ENCODE results near the gene CRB1.

The CRB1 gene

GRCh38 chr1:197234581-197234980, 33.5 kb upstream of the CRB1 start:
- Mint-ChIP-seq H3K9me3 (no peaks in the 10 kb centered on the region), H3K27me3 (ENCODE audit: low read depth) (no peaks in the 10 kb centered on the region), H3K4me3 (no peak overlapping the region), H3K4me1 (no peaks in the 10 kb centered on the region), H3K27ac (no peak overlapping the region), H3K36me3 (ENCODE audit: low read depth) (no peaks in the 10 kb centered on the region)
- TF ChIP-seq, protein P1, sequence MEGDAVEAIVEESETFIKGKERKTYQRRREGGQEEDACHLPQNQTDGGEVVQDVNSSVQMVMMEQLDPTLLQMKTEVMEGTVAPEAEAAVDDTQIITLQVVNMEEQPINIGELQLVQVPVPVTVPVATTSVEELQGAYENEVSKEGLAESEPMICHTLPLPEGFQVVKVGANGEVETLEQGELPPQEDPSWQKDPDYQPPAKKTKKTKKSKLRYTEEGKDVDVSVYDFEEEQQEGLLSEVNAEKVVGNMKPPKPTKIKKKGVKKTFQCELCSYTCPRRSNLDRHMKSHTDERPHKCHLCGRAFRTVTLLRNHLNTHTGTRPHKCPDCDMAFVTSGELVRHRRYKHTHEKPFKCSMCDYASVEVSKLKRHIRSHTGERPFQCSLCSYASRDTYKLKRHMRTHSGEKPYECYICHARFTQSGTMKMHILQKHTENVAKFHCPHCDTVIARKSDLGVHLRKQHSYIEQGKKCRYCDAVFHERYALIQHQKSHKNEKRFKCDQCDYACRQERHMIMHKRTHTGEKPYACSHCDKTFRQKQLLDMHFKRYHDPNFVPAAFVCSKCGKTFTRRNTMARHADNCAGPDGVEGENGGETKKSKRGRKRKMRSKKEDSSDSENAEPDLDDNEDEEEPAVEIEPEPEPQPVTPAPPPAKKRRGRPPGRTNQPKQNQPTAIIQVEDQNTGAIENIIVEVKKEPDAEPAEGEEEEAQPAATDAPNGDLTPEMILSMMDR (IDR thresholded peaks at IDR 0.05; ENCODE audit: unreplicated experiment in 3 of 3): no peak

DNA sequence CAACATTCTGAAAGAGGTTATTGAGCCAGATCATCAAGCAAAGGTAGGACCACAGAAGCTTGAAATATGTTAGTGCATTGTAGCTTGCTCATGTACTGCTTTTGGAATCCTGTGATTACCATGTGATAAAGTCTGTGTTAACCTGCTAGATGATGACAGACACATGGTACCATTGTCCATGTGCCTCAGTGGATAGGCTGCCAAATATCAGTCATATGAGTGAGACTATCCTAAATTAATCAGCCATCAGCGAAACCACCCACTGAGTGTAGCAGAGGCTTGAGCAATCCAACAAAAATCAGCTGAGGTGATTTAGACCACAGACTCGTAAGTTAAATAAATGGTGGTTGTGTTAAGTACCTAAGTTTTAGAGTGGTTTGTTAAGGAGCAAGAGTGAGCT, 32.7 kb upstream of the CRB1 start:
- H3K9me3 Mint-ChIP-seq: no peaks in the 10 kb centered on the region
- H3K4me3 Mint-ChIP-seq: no peak overlapping the region
- H3K36me3 Mint-ChIP-seq (ENCODE audit: low read depth): no peaks in the 10 kb centered on the region
- H3K4me1 Mint-ChIP-seq: no peaks in the 10 kb centered on the region
- TF ChIP-seq, protein P1 (IDR thresholded peaks at IDR 0.05; ENCODE audit: unreplicated experiment in 3 of 3): no peak
- no peak overlapping the region for H3K27ac Mint-ChIP-seq
- H3K27me3 Mint-ChIP-seq (ENCODE audit: low read depth): no peaks in the 10 kb centered on the region

DNA sequence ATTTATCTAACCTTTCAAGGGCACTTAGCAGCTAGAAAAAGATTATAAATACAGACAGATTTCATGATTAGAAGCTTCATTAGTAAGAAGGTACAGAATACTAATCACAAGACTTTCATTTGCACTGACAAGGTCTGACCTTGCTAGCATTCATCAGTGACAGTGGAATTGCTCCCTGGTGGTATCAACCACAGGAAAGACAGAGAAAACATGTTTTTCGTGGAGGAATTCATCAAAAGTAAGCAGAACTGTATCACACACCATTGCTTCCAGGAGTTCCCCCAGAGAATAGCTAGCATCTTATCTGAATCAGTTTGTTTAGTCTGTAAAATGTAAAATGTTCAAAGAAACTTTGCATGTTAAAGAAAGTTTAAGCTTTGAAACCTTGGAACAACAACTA, 20.6 kb upstream of the CRB1 start:
- H3K27ac Mint-ChIP-seq: no peak overlapping the region
- TF ChIP-seq, protein P1 (IDR thresholded peaks at IDR 0.05; ENCODE audit: unreplicated experiment in 3 of 3): no peak
- H3K4me3 Mint-ChIP-seq: no peak overlapping the region
- no peaks in the 10 kb centered on the region for H3K36me3 Mint-ChIP-seq (ENCODE audit: low read depth)
- no peaks in the 10 kb centered on the region for H3K27me3 Mint-ChIP-seq (ENCODE audit: low read depth)
- H3K9me3 Mint-ChIP-seq: peaks cover 4% of the 10 kb centered on the region
- no peaks in the 10 kb centered on the region for H3K4me1 Mint-ChIP-seq

- TF ChIP-seq, protein P1 (IDR thresholded peaks at IDR 0.05; ENCODE audit: unreplicated experiment in 3 of 3): no peak
- Mint-ChIP-seq H3K9me3 (no peaks in the 10 kb centered on the region), H3K4me3 (no peak overlapping the region)
Observed at GRCh38 chr1:197249324-197249723, 18.7 kb upstream of the CRB1 start.

GRCh38 chr1:197250616-197251015, 17.4 kb upstream of the CRB1 start:
- H3K4me3 Mint-ChIP-seq: no peak overlapping the region
- H3K4me1 Mint-ChIP-seq: no peaks in the 10 kb centered on the region
- no peak overlapping the region for H3K27ac Mint-ChIP-seq
- H3K9me3 Mint-ChIP-seq: no peaks in the 10 kb centered on the region
- no peaks in the 10 kb centered on the region for H3K36me3 Mint-ChIP-seq (ENCODE audit: low read depth)
- H3K27me3 Mint-ChIP-seq (ENCODE audit: low read depth): no peaks in the 10 kb centered on the region
- TF ChIP-seq, protein P1 (IDR thresholded peaks at IDR 0.05; ENCODE audit: unreplicated experiment in 3 of 3): no peak

More at GRCh38 chr1:197249324-197249723, 18.7 kb upstream of the CRB1 start:
- Mint-ChIP-seq H3K27me3 (ENCODE audit: low read depth) (no peaks in the 10 kb centered on the region), H3K4me1 (no peaks in the 10 kb centered on the region), H3K27ac (peak overlapping the region in 1 of 3 experiments; percentile 26), H3K36me3 (ENCODE audit: low read depth) (no peaks in the 10 kb centered on the region)

- Mint-ChIP-seq H3K4me3 (no peak overlapping the region), H3K9me3 (no peaks in the 10 kb centered on the region), H3K27me3 (ENCODE audit: low read depth) (no peaks in the 10 kb centered on the region), H3K36me3 (ENCODE audit: low read depth) (no peaks in the 10 kb centered on the region), H3K4me1 (no peaks in the 10 kb centered on the region), H3K27ac (peak overlapping the region in 1 of 3 experiments; percentile 4)
- TF ChIP-seq, protein P1 (IDR thresholded peaks at IDR 0.05; ENCODE audit: unreplicated experiment in 3 of 3): no peak
Observed at GRCh38 chr1:197252973-197253372, 15.1 kb upstream of the CRB1 start.

Measured in nephron (organoid).